Erythroblast (primary cell): Measurements from ENCODE around the gene CRISP2.

Experiments
- GATA1 ChIP-seq: IDR thresholded peaks from 2 replicates; pipeline ENCODE4 v1.6.1; 2011; ENCODE audit warnings: low read depth, mild to moderate bottlenecking, control low read depth, low read length, moderate library complexity
- POLR2A ChIP-seq: IDR thresholded peaks from 2 replicates; pipeline ENCODE4 v1.6.1; 2011; ENCODE audit warnings: mild to moderate bottlenecking, low read length

DNA sequence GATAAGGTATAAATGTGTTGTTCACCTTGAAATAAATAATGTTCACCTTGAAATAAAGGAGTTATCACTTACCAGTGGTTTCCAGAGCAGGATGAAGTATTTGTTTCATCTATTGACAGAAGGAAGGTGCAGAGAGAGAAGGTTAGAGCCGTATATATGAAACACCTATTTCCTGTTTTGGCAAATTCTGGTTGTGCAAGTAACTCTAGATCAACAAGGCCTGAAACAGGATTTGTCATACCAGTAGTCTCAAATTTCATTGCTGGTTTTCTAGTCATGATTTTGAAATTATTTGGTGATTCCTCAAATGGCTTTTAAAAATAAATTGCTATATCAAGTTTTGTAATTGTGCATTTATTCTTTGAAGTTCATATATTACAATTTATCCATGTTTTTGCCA lies 30.9 kb upstream of the CRISP2 start, which contains the start of gene CRISP3:
- no peak for TF ChIP-seq GATA1
- TF ChIP-seq POLR2A: no peak
